ENCODE data around the gene ZNHIT6.

DNA sequence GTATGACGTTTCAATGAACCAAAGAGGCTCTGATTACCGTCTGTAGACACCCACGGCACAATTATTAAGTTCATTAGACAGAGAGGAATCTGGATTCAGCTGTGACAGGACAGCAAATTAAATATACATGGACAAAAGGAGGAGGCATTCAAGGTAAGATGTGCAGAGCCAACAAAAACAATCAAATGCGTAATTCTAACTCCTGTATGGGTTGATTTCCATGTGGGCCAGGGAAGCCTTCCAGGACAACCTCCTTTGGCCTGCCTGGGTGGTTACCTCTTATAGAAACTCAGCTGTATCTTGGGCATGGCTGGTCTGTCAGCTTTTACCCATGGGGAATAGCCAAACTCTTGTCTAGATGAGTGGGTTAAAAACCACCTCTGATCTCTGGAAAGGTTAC is 83.9 kb downstream of the ZNHIT6 start:
- TF ChIP-seq ZNF274 (IDR thresholded peaks at IDR 0.05; ENCODE audit: low read depth, low read length) (no peak), YY1 (IDR thresholded peaks at IDR 0.05; ENCODE audit: insufficient read depth, insufficient read length) (no peak), SUZ12 (IDR thresholded peaks at IDR 0.05; ENCODE audit: extremely low read depth, insufficient read depth, insufficient read length) (no peak)

Data from NT2/D1 (cell line).